ENCODE measurements around the gene KCNH4. TPM values are rescaled to one million over a fixed set of nuclear protein-coding genes. Genes with fewer than 3 reads are reported as not detected.
A peak's percentile ranks its signal among the peaks of the same experiment; 100 is the strongest.

Gene KCNH4
- total RNA-seq, 2 donors from 2014 or later = not detected

- H3K36me3 ChIP-seq (replicated peaks in 1 of 2; ENCODE audit: insufficient read depth in 1 of 2, low read depth in 2 of 2) = no peaks in the 10 kb centered on the region
- H3K4me1 ChIP-seq = peaks cover 81% of the 10 kb centered on the region
- ATAC-seq = no peak
- peak overlapping the region; percentile 85 to 95 (median 92) for H3K27ac ChIP-seq
- intact Hi-C loops (cut with DNase I) = no loop called here
- no peak for TF ChIP-seq POLR2A (IDR thresholded peaks at IDR 0.05)
- no peak for TF ChIP-seq CTCF (IDR thresholded peaks at IDR 0.05)
- H3K27me3 ChIP-seq = no peaks in the 10 kb centered on the region
- no peaks in the 10 kb centered on the region for H3K9me3 ChIP-seq
- DNase-seq = no peak
- H3K4me3 ChIP-seq = no peak overlapping the region
- 38 to 47% methylated on average over 6 of the region's 6 CpGs for WGBS, 2 donors
Measured at GRCh38 chr17:42135151-42135550, 45.8 kb downstream of the KCNH4 start.

GRCh38 chr17:42133461-42134041, 47.4 kb downstream of the KCNH4 start:
- H3K4me1 ChIP-seq = peaks cover 76% of the 10 kb centered on the region
- H3K36me3 ChIP-seq (replicated peaks in 1 of 2; ENCODE audit: insufficient read depth in 1 of 2, low read depth in 2 of 2) = peaks cover 0 to 6% of the 10 kb centered on the region in 2 donors
- TF ChIP-seq CTCF (IDR thresholded peaks at IDR 0.05) (no peak), POLR2A (IDR thresholded peaks at IDR 0.05) (no peak)
- WGBS, 2 donors = 0 to 14% methylated on average over 3 to 4 of the region's 4 CpGs
- no peak overlapping the region for H3K4me3 ChIP-seq
- H3K27ac ChIP-seq = peak overlapping the region; percentile 85 to 93 (median 88)
- DNase-seq (peak; percentile 49 to 75 (median 68)), ATAC-seq (peak; percentile 34)
- intact Hi-C loops (cut with DNase I) = no loop called here
- H3K9me3 ChIP-seq = no peaks in the 10 kb centered on the region
- no peaks in the 10 kb centered on the region for H3K27me3 ChIP-seq

GRCh38 chr17:42132941-42133340, 48.0 kb downstream of the KCNH4 start:
- intact Hi-C loops (cut with DNase I) = no loop called here
- peaks cover 70% of the 10 kb centered on the region for H3K4me1 ChIP-seq
- H3K36me3 ChIP-seq (replicated peaks in 1 of 2; ENCODE audit: insufficient read depth in 1 of 2, low read depth in 2 of 2) = peaks cover 0 to 12% of the 10 kb centered on the region in 2 donors
- peak overlapping the region; percentile 85 to 93 (median 88) for H3K27ac ChIP-seq
- 0 to 13% methylated on average over 3 of the region's 3 CpGs for WGBS, 2 donors
- no peaks in the 10 kb centered on the region for H3K9me3 ChIP-seq
- no peak overlapping the region for H3K4me3 ChIP-seq
- TF ChIP-seq POLR2A (IDR thresholded peaks at IDR 0.05) (no peak), CTCF (IDR thresholded peaks at IDR 0.05) (no peak)
- ATAC-seq (peak; percentile 57), DNase-seq (peak; percentile 64 to 85 (median 78))
- no peaks in the 10 kb centered on the region for H3K27me3 ChIP-seq

GRCh38 chr17:42131981-42132432, 48.9 kb downstream of the KCNH4 start:
- Histone ChIP-seq H3K4me3 (no peak overlapping the region), H3K36me3 (replicated peaks in 1 of 2; ENCODE audit: insufficient read depth in 1 of 2, low read depth in 2 of 2) (peaks cover 0 to 16% of the 10 kb centered on the region in 2 donors), H3K9me3 (no peaks in the 10 kb centered on the region), H3K27ac (peak overlapping the region in 3 of 4 donors; percentile 31 to 90 (median 85)), H3K4me1 (peaks cover 60% of the 10 kb centered on the region), H3K27me3 (no peaks in the 10 kb centered on the region)
- no peak for TF ChIP-seq POLR2A (IDR thresholded peaks at IDR 0.05)
- no peak for TF ChIP-seq CTCF (IDR thresholded peaks at IDR 0.05)
- no peak for ATAC-seq
- no peak for DNase-seq
- WGBS, 2 donors = 51 to 65% methylated on average over 4 of the region's 4 CpGs
- intact Hi-C loops (cut with DNase I) = no loop called here

- Histone ChIP-seq H3K27ac (peak overlapping the region in 2 of 4 donors; percentile 31 to 90), H3K27me3 (no peaks in the 10 kb centered on the region), H3K36me3 (replicated peaks in 1 of 2; ENCODE audit: insufficient read depth in 1 of 2, low read depth in 2 of 2) (peaks cover 0 to 19% of the 10 kb centered on the region in 2 donors), H3K9me3 (no peaks in the 10 kb centered on the region), H3K4me1 (peaks cover 52% of the 10 kb centered on the region), H3K4me3 (no peak overlapping the region)
- DNase-seq (no peak), ATAC-seq (no peak)
- intact Hi-C loops (cut with DNase I) = no loop called here
- WGBS, 2 donors = 86 to 91% methylated on average over 4 of the region's 4 CpGs
- TF ChIP-seq POLR2A (IDR thresholded peaks at IDR 0.05) = no peak
- no peak for TF ChIP-seq CTCF (IDR thresholded peaks at IDR 0.05)
Measured at GRCh38 chr17:42131232-42131631, 49.7 kb downstream of the KCNH4 start.

Measured in body of pancreas (tissue), 4 donors.